HFF-Myc (cell line): ENCODE measurements around the gene HDAC4.

Source experiments
- DNase-seq: peaks from one replicate; pipeline ENCODE4 v3.0.0-alpha.2; 2011; ENCODE audit warnings: low read depth; ENCODE audit errors: extremely low read depth
- H3K4me3 ChIP-seq: replicated peaks from 2 replicates; pipeline ENCODE4 v1.5.1; 2011; ENCODE audit warnings: low read depth, mild to moderate bottlenecking, control low read depth, low read length
- CTCF ChIP-seq: IDR thresholded peaks from 2 replicates; pipeline ENCODE4 v1.5.1; 2012; ENCODE audit warnings: mild to moderate bottlenecking, low read depth, low read length, control low read depth; ENCODE audit errors: missing control alignments

HDAC4 gene

GRCh38 chr2:239372835-239373234 is 28.0 kb downstream of the HDAC4 start:
- no peak for TF ChIP-seq CTCF
- no peak overlapping the region for H3K4me3 ChIP-seq
- no peak for DNase-seq

GRCh38 chr2:239371726-239372686 is 28.8 kb downstream of the HDAC4 start:
- H3K4me3 ChIP-seq, result no peak overlapping the region
- TF ChIP-seq CTCF, result no peak
- DNase-seq, result no peak

GRCh38 chr2:239370876-239371725 is 29.7 kb downstream of the HDAC4 start:
- no peak overlapping the region for H3K4me3 ChIP-seq
- no peak for TF ChIP-seq CTCF

GRCh38 chr2:239370403-239370802 is 30.4 kb downstream of the HDAC4 start:
- DNase-seq, result no peak
- no peak for TF ChIP-seq CTCF
- H3K4me3 ChIP-seq, result no peak overlapping the region

More at GRCh38 chr2:239370876-239371725, 29.7 kb downstream of the HDAC4 start:
- DNase-seq, result no peak

GRCh38 chr2:239369631-239370161 is 31.1 kb downstream of the HDAC4 start:
- peak; percentile 48 for DNase-seq
- no peak overlapping the region for H3K4me3 ChIP-seq
- no peak for TF ChIP-seq CTCF

- no peak overlapping the region for H3K4me3 ChIP-seq
- no peak for DNase-seq
- no peak for TF ChIP-seq CTCF
These were observed 31.8 kb downstream of the HDAC4 start for GRCh38 chr2:239368906-239369552.
